Activated CD4-positive, alpha-beta T cell treated with anti-CD3 and anti-CD28 coated beads, Interleukin-2, amount 10 ng/mL, durations not matched to agents 7 days and 5 days (primary cell): ENCODE results near the gene NUP133. TPM values are rescaled to one million over a fixed set of nuclear protein-coding genes. Genes with fewer than 3 reads are reported as not detected.
A peak's percentile ranks its signal among the peaks of the same experiment; 100 is the strongest.
"Not testable (repeated sequence)": the region's sequence is repeated elsewhere in the genome, so short reads cannot be mapped to it uniquely, and the experiment has no call there.

Experiments used
- CTCF ChIA-PET: fragments of 350-600 bp; sonication (Branson Sonifier 250); formaldehyde crosslinking; loops from one replicate; lab custom pipeline; 2021; ENCODE audit warnings: antibody characterized with exemption; lab: Charles Lee
- POLR2A ChIA-PET: fragments of 350-600 bp; sonication (Branson Sonifier 250); formaldehyde crosslinking; loops from one replicate; lab custom pipeline; 2021; ENCODE audit warnings: antibody characterized with exemption; lab: Charles Lee
- DNase-seq: peaks from one replicate; pipeline ENCODE4 v3.0.0-alpha.2; 2020
- H3K27ac Mint-ChIP-seq: one replicate; pipeline ENCODE4 v1.8.0; 2021; ENCODE audit warnings: mild to moderate bottlenecking, moderate library complexity, mixed read lengths
- H3K27me3 Mint-ChIP-seq: one replicate; pipeline ENCODE4 v1.8.0; 2021; ENCODE audit warnings: mixed read lengths
- H3K36me3 Mint-ChIP-seq: one replicate; pipeline ENCODE4 v1.8.0; 2021; ENCODE audit warnings: low read depth, mixed read lengths
- H3K4me1 Mint-ChIP-seq: one replicate; pipeline ENCODE4 v1.8.0; 2021; ENCODE audit warnings: mixed read lengths
- H3K4me3 Mint-ChIP-seq: one replicate; pipeline ENCODE4 v1.8.0; 2021; ENCODE audit warnings: mild to moderate bottlenecking, moderate library complexity, mixed read lengths
- H3K9me3 Mint-ChIP-seq: one replicate; pipeline ENCODE4 v1.8.0; 2021; ENCODE audit warnings: mixed read lengths
- total RNA-seq, 2 experiments: library from RNA; stranded (reverse); gene quantifications; one replicate each; pipeline ENCODE4 v1.2.3, GENCODE V29; 2021

The NUP133 gene
- total RNA-seq, 2 experiments from 2014 or later: 45.2 to 46.0 TPM

DNA sequence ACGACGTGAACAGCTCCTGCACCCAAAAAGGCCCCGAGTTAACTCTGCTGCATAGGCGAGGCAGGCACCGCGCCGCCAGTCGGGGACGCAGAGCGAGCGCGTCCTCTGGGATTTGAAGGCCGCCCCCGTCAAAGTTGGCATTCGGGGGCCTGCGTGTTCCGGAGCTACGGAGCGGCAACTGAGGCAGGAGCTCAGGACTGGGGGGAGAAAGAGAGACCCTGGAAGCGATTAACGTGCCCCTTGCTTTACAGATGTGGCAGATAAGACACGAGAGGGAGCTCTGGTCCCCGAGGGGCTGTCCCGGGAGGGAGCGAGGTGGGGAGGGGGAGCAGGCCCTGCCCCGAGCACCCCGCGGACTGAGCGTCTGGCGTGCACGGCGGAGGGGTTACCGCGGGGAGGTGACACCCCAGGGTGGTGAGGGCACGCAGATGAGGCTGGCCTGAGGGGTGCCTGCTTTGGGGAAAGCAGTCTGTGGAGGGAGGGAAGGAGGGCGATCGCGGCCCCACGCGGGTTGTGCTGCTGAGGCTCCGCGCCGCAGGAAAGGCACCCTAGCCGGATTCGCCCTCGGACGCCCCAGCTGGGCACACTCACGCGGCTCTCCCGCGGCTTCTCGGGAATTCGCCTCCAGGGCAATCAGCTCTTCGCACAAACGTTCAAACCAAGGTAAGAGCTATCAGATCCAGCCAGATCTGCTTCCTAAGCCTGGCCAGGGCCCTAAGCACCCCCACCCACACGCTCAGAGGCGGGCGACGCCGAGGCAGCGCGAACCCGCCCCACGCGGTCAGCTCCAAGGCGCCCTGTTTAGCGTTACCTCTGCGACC lies 100.7 kb downstream of the NUP133 start:
- peak overlapping the region; percentile 16 for H3K4me3 Mint-ChIP-seq
- no peaks in the 10 kb centered on the region for H3K36me3 Mint-ChIP-seq
- peaks cover 21% of the 10 kb centered on the region for H3K4me1 Mint-ChIP-seq
- POLR2A ChIA-PET: no interaction called here
- H3K27ac Mint-ChIP-seq: no peak overlapping the region
- no peaks in the 10 kb centered on the region for H3K9me3 Mint-ChIP-seq
- DNase-seq: no peak
- CTCF ChIA-PET: interaction anchor here (1.0 kb wide), 1 partner anchor 19 kb away, joined by 3 read pairs; no protein-coding TSS in a partner anchor
- H3K27me3 Mint-ChIP-seq: peaks cover 61% of the 10 kb centered on the region

DNA sequence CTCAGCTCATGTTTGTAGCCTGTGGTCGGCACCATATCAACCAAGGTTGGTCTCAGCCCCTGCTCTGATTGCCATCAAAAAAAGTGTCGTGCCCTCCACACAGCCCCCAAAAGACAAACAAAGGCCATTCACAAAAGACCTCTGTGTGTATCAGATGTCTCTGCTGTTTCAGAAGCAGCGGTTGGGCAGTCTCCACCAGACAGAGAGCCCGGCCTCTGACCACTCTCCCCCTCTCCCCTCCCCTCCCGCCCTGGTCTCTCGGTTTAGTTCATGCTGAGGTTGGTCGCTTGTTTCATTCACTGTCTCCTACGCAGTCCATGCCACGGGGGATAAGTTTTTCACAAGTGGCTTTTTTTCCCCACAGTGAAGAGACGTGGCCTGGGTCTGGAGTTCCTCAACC lies 101.3 kb downstream of the NUP133 start:
- peaks cover 59% of the 10 kb centered on the region for H3K27me3 Mint-ChIP-seq
- H3K4me1 Mint-ChIP-seq: peaks cover 21% of the 10 kb centered on the region
- H3K27ac Mint-ChIP-seq: no peak overlapping the region
- no peak overlapping the region for H3K4me3 Mint-ChIP-seq
- ChIA-PET POLR2A (no interaction called here), CTCF (interaction anchor here (0.8 to 1.3 kb wide), 3 partner anchors 14 to 19 kb away, joined by 3 to 5 read pairs (median 4); no protein-coding TSS in a partner anchor)
- no peak for DNase-seq
- no peaks in the 10 kb centered on the region for H3K9me3 Mint-ChIP-seq
- no peaks in the 10 kb centered on the region for H3K36me3 Mint-ChIP-seq

DNA sequence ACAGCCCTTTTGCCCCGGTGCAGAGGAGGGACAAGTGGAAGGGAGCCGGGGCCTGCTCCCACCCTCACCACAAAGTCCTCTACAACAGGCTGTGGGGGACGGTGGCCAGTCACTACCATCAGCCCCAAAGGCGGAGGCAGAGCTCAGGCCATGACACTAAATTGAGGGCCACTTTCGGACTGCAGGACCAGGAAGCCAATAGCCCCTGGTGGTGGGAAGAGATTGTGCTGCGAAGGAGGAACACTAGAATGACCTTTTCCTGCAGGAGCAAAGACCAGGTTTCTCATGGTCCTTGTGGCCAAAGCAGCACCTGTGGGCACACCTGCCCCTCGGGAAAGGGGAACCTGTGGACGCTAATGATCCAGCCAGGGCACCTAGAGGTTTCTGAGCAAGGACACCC lies 104.6 kb downstream of the NUP133 start:
- H3K27ac Mint-ChIP-seq: no peak overlapping the region
- H3K36me3 Mint-ChIP-seq: no peaks in the 10 kb centered on the region
- peaks cover 57% of the 10 kb centered on the region for H3K27me3 Mint-ChIP-seq
- H3K4me3 Mint-ChIP-seq: no peak overlapping the region
- H3K9me3 Mint-ChIP-seq: no peaks in the 10 kb centered on the region
- POLR2A ChIA-PET: no interaction called here
- DNase-seq: no peak
- peaks cover 7% of the 10 kb centered on the region for H3K4me1 Mint-ChIP-seq
- CTCF ChIA-PET: interaction anchor here (0.7 kb wide), 1 partner anchor 16 kb away, joined by 3 read pairs; no protein-coding TSS in a partner anchor

- no peak for DNase-seq
- H3K27me3 Mint-ChIP-seq: peaks cover 58% of the 10 kb centered on the region
- ChIA-PET CTCF (interaction anchor here (0.6 kb wide), 2 partner anchors 46 to 118 kb away, joined by 3 read pairs; no protein-coding TSS in a partner anchor), POLR2A (no interaction called here)
- no peaks in the 10 kb centered on the region for H3K36me3 Mint-ChIP-seq
- H3K9me3 Mint-ChIP-seq: no peaks in the 10 kb centered on the region
- no peak overlapping the region for H3K4me3 Mint-ChIP-seq
- H3K4me1 Mint-ChIP-seq: peaks cover 7% of the 10 kb centered on the region
- no peak overlapping the region for H3K27ac Mint-ChIP-seq
Measured at GRCh38 chr1:229402993-229403392, 105.1 kb downstream of the NUP133 start.

DNA sequence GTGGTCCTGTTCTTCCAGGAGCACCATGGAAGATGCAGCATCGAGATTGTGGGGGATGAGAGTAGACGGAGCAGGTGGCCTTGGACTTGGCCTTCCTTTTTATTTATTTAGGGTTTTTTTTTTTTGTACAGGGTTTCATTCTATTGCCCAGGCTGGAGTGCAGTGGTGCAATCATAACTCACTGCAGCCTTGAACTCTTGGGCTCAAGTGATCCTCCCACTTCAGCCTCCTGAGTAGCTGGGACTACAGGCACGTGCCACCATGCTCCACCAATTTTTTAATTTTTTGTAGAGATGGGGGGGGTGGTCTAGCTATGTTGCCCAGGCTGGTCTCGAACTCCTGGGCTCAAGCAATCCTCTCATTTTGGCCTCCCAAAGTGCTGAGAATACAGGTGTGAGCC lies 105.8 kb downstream of the NUP133 start:
- H3K4me3 Mint-ChIP-seq, DNase-seq, H3K27ac Mint-ChIP-seq, H3K36me3 Mint-ChIP-seq, POLR2A ChIA-PET, H3K9me3 Mint-ChIP-seq, H3K4me1 Mint-ChIP-seq: not testable (repeated sequence)
- CTCF ChIA-PET: interaction anchor here (0.6 kb wide), 2 partner anchors 47 to 119 kb away, joined by 3 read pairs; no protein-coding TSS in a partner anchor
- H3K27me3 Mint-ChIP-seq: peaks cover 56% of the 10 kb centered on the region

GRCh38 chr1:229397762-229398161 lies 110.4 kb downstream of the NUP133 start:
- no peak overlapping the region for H3K4me3 Mint-ChIP-seq
- CTCF ChIA-PET: interaction anchor here (1.1 kb wide), 1 partner anchor 13 kb away, joined by 3 read pairs; no protein-coding TSS in a partner anchor

GRCh38 chr1:229396585-229397206 lies 111.4 kb downstream of the NUP133 start:
- Mint-ChIP-seq H3K36me3 (no peaks in the 10 kb centered on the region), H3K27ac (no peak overlapping the region), H3K27me3 (peaks cover 39% of the 10 kb centered on the region), H3K9me3 (no peaks in the 10 kb centered on the region), H3K4me1 (peaks cover 5% of the 10 kb centered on the region), H3K4me3 (no peak overlapping the region)
- ChIA-PET CTCF (interaction anchor here (0.7 to 1.4 kb wide), 3 partner anchors 10 to 105 kb away, joined by 3 to 4 read pairs (median 3); no protein-coding TSS in a partner anchor), POLR2A (no interaction called here)
- no peak for DNase-seq

More at GRCh38 chr1:229397762-229398161, 110.4 kb downstream of the NUP133 start:
- no peaks in the 10 kb centered on the region for H3K36me3 Mint-ChIP-seq
- H3K9me3 Mint-ChIP-seq: no peaks in the 10 kb centered on the region
- peaks cover 42% of the 10 kb centered on the region for H3K27me3 Mint-ChIP-seq
- POLR2A ChIA-PET: no interaction called here
- H3K4me1 Mint-ChIP-seq: peaks cover 5% of the 10 kb centered on the region
- no peak for DNase-seq
- H3K27ac Mint-ChIP-seq: no peak overlapping the region

DNA sequence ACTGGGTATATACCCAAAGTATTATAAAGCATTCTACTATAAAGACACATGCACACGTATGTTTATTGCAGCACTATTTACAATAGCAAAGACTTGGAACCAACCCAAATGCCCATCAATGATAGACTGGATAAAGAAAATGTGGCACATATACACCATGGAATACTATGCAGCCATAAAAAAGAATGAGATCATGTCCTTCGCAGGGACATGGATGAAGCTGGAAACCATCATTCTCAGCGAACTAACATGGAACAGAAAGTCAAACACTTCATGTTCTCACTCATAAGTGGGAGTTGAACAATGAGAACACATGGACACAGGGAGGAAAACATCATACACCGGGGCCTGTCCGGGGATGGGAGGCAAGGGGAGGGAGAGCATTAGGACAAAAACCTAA lies 113.6 kb downstream of the NUP133 start:
- H3K9me3 Mint-ChIP-seq, POLR2A ChIA-PET, H3K4me1 Mint-ChIP-seq, H3K36me3 Mint-ChIP-seq, DNase-seq, CTCF ChIA-PET, H3K27ac Mint-ChIP-seq, H3K4me3 Mint-ChIP-seq: not testable (repeated sequence)
- peaks cover 31% of the 10 kb centered on the region for H3K27me3 Mint-ChIP-seq

DNA sequence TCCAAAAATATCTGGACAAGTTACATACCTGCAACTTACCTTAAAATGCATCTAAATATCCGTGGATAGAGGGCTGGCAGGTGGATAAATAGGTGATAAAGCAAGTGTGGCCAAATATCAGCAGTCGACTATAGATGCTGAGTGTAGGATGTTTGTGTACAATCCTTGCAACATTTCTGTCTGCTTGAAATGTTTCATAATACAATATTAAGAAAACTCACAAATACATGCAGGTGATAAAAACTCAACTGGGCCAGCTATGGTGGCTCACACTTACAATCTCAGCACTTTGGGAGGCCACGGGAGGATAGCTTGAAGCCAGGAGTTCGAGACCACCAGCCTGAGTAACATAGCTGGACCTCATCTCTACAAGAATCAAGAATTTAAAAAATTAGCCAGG lies 115.2 kb downstream of the NUP133 start:
- no peak overlapping the region for H3K27ac Mint-ChIP-seq
- H3K9me3 Mint-ChIP-seq: no peaks in the 10 kb centered on the region
- ChIA-PET CTCF (no interaction called here), POLR2A (no interaction called here)
- H3K27me3 Mint-ChIP-seq: peaks cover 22% of the 10 kb centered on the region
- peaks cover 4% of the 10 kb centered on the region for H3K4me1 Mint-ChIP-seq
- DNase-seq: no peak
- no peak overlapping the region for H3K4me3 Mint-ChIP-seq
- H3K36me3 Mint-ChIP-seq: no peaks in the 10 kb centered on the region

Other genes starting within 250 kb of the NUP133 start
- gene RAB4A, start 237.2 kb downstream of the NUP133 start, total RNA-seq: 10 to 100 TPM; 35.5 to 41.0 TPM
- 10 to 100 TPM in 1 of 2 experiments, 1 to 10 TPM in 1; 9.1 to 10.1 TPM for gene CCSAP, start 165.3 kb downstream of the NUP133 start, total RNA-seq
- gene ACTA1, start 74.2 kb downstream of the NUP133 start, total RNA-seq: not detected
- 10 to 100 TPM; 23.7 to 28.2 TPM for gene ABCB10, start 50.4 kb upstream of the NUP133 start, total RNA-seq
- gene TAF5L, start 117.8 kb upstream of the NUP133 start, total RNA-seq: 10 to 100 TPM; 25.7 to 25.9 TPM
- gene URB2, start 117.9 kb upstream of the NUP133 start, total RNA-seq: 10 to 100 TPM; 15.1 to 15.6 TPM